ENCODE data around the gene ACP5. TPM values are rescaled to one million over a fixed set of nuclear protein-coding genes. Genes with fewer than 3 reads are reported as not detected.
A peak's percentile ranks its signal among the peaks of the same experiment; 100 is the strongest.

The ACP5 gene
- total RNA-seq, 4 donors from 2014 or later: 2.5 to 7.7 (median 5.8) TPM

GRCh38 chr19:11552666-11553372 is 24.6 kb downstream of the ACP5 start:
- Histone ChIP-seq H3K27me3 (no peaks in the 10 kb centered on the region), H3K9me3 (no peaks in the 10 kb centered on the region), H3K27ac (peak overlapping the region; percentile 84 to 91), H3K4me3 (no peak overlapping the region), H3K4me1 (peaks cover 0 to 16% of the 10 kb centered on the region in 2 donors), H3K36me3 (no peaks in the 10 kb centered on the region)
- TF ChIP-seq CTCF (IDR thresholded peaks at IDR 0.05): no peak
- no peak for TF ChIP-seq POLR2A (IDR thresholded peaks at IDR 0.05)
- no peak for DNase-seq
- intact Hi-C loops (cut with DNase I; ENCODE audit: low total_unique reads): no loop called here

GRCh38 chr19:11551603-11552235 is 25.7 kb downstream of the ACP5 start:
- Histone ChIP-seq H3K4me3 (peak overlapping the region in 1 of 2 donors; percentile 7), H3K27me3 (no peaks in the 10 kb centered on the region), H3K36me3 (no peaks in the 10 kb centered on the region), H3K4me1 (peaks cover 0 to 15% of the 10 kb centered on the region in 2 donors), H3K9me3 (no peaks in the 10 kb centered on the region), H3K27ac (peak overlapping the region; percentile 84 to 91)
- peak; percentile 76 to 79 for DNase-seq
- TF ChIP-seq POLR2A (IDR thresholded peaks at IDR 0.05): peak in 1 of 2 donors; percentile 47
- peak in 3 of 4 experiments; percentile 33 to 39 (median 37) for TF ChIP-seq CTCF (IDR thresholded peaks at IDR 0.05)
- intact Hi-C loops (cut with DNase I; ENCODE audit: low total_unique reads): no loop called here

GRCh38 chr19:11550265-11550664 is 27.2 kb downstream of the ACP5 start:
- no peaks in the 10 kb centered on the region for H3K9me3 ChIP-seq
- TF ChIP-seq CTCF (IDR thresholded peaks at IDR 0.05) (no peak), POLR2A (IDR thresholded peaks at IDR 0.05) (no peak)
- peaks cover 0 to 15% of the 10 kb centered on the region in 2 donors for H3K4me1 ChIP-seq
- peak overlapping the region; percentile 84 to 91 for H3K27ac ChIP-seq
- DNase-seq: peak in 1 of 2 donors; percentile 38
- no peaks in the 10 kb centered on the region for H3K36me3 ChIP-seq
- no peak overlapping the region for H3K4me3 ChIP-seq
- H3K27me3 ChIP-seq: no peaks in the 10 kb centered on the region
- intact Hi-C loops (cut with DNase I; ENCODE audit: low total_unique reads): no loop called here

GRCh38 chr19:11549386-11549953 is 28.0 kb downstream of the ACP5 start:
- H3K36me3 ChIP-seq: no peaks in the 10 kb centered on the region
- no peak for DNase-seq
- intact Hi-C loops (cut with DNase I; ENCODE audit: low total_unique reads): no loop called here

More at GRCh38 chr19:11549386-11549953, 28.0 kb downstream of the ACP5 start:
- peaks cover 0 to 15% of the 10 kb centered on the region in 2 donors for H3K4me1 ChIP-seq
- H3K27ac ChIP-seq: peak overlapping the region; percentile 30 to 84
- TF ChIP-seq CTCF (IDR thresholded peaks at IDR 0.05): no peak
- TF ChIP-seq POLR2A (IDR thresholded peaks at IDR 0.05): no peak
- H3K4me3 ChIP-seq: no peak overlapping the region
- no peaks in the 10 kb centered on the region for H3K9me3 ChIP-seq
- H3K27me3 ChIP-seq: no peaks in the 10 kb centered on the region

Measured in uterus (tissue), 4 donors.